ENCODE measurements around the gene RRAS2.

The RRAS2 gene

GRCh38 chr11:14329702-14330101 is 29.3 kb downstream of the RRAS2 start:
- H3K27me3 ChIP-seq (ENCODE audit: insufficient read depth, low read length), result no peaks in the 10 kb centered on the region
- no peak overlapping the region for H3K14ac ChIP-seq (ENCODE audit: low read length)
- H3K4me2 ChIP-seq (ENCODE audit: low read length), result no peak overlapping the region
- H2AK5ac ChIP-seq (ENCODE audit: low read length), result no peak overlapping the region
- H4K8ac ChIP-seq (ENCODE audit: low read depth, low read length), result no peak overlapping the region
- no peak for DNase-seq
- no peaks in the 10 kb centered on the region for H3K4me1 ChIP-seq (ENCODE audit: control insufficient read depth in 1 of 2, insufficient read depth in 2 of 2, low read length in 2 of 2)
- no peak overlapping the region for H3K4me3 ChIP-seq (ENCODE audit: low read depth, low read length)
- no peaks in the 10 kb centered on the region for H3K36me3 ChIP-seq (ENCODE audit: control insufficient read depth in 1 of 2, insufficient read depth in 2 of 2, low read length in 2 of 2)
- no peaks in the 10 kb centered on the region for H3K79me1 ChIP-seq (ENCODE audit: low read length)
- no peak overlapping the region for H3K9ac ChIP-seq (ENCODE audit: low read length)
- H3K4ac ChIP-seq (ENCODE audit: low read depth, low read length), result peak overlapping the region; percentile 27
- H4K91ac ChIP-seq (ENCODE audit: low read depth, low read length), result no peak overlapping the region
- H3K23ac ChIP-seq (ENCODE audit: low read length), result no peak overlapping the region
- no peak overlapping the region for H3K18ac ChIP-seq (ENCODE audit: low read length)
- H2BK12ac ChIP-seq (ENCODE audit: low read length), result no peak overlapping the region
- no peak overlapping the region for H2BK120ac ChIP-seq (ENCODE audit: insufficient read depth, low read length, poor library complexity)
- H3K9me3 ChIP-seq (ENCODE audit: insufficient read depth, low read depth, low read length), result no peaks in the 10 kb centered on the region
- H4K12ac ChIP-seq (ENCODE audit: low read depth, low read length), result no peak overlapping the region
- no peak overlapping the region for H2AFZ ChIP-seq (ENCODE audit: insufficient read depth, low read length, poor library complexity)
- no CpG with 5 or more reads among the region's 2 CpGs for WGBS (ENCODE audit: extremely low coverage, insufficient coverage, insufficient read length)
- H3K27ac ChIP-seq (ENCODE audit: low read depth, low read length), result no peak overlapping the region
- H3K79me2 ChIP-seq (ENCODE audit: control insufficient read depth, insufficient read depth, low read length, poor library complexity), result no peaks in the 10 kb centered on the region
- H2BK5ac ChIP-seq (ENCODE audit: low read depth, low read length, poor library complexity), result no peak overlapping the region

- H3K27ac ChIP-seq (ENCODE audit: low read depth, low read length), result no peak overlapping the region
- no peak overlapping the region for H3K18ac ChIP-seq (ENCODE audit: low read length)
- H3K23ac ChIP-seq (ENCODE audit: low read length), result no peak overlapping the region
- no peak overlapping the region for H3K4ac ChIP-seq (ENCODE audit: low read depth, low read length)
- no peaks in the 10 kb centered on the region for H3K36me3 ChIP-seq (ENCODE audit: control insufficient read depth in 1 of 2, insufficient read depth in 2 of 2, low read length in 2 of 2)
- H2AK5ac ChIP-seq (ENCODE audit: low read length), result no peak overlapping the region
- H2AFZ ChIP-seq (ENCODE audit: insufficient read depth, low read length, poor library complexity), result no peak overlapping the region
- no peak overlapping the region for H2BK12ac ChIP-seq (ENCODE audit: low read length)
- DNase-seq, result no peak
- no peaks in the 10 kb centered on the region for H3K9me3 ChIP-seq (ENCODE audit: insufficient read depth, low read depth, low read length)
- no peak overlapping the region for H2BK120ac ChIP-seq (ENCODE audit: insufficient read depth, low read length, poor library complexity)
- H3K79me2 ChIP-seq (ENCODE audit: control insufficient read depth, insufficient read depth, low read length, poor library complexity), result no peaks in the 10 kb centered on the region
- H3K79me1 ChIP-seq (ENCODE audit: low read length), result no peaks in the 10 kb centered on the region
- no peak overlapping the region for H2BK5ac ChIP-seq (ENCODE audit: low read depth, low read length, poor library complexity)
- no peaks in the 10 kb centered on the region for H3K27me3 ChIP-seq (ENCODE audit: insufficient read depth, low read length)
- no peaks in the 10 kb centered on the region for H3K4me1 ChIP-seq (ENCODE audit: control insufficient read depth in 1 of 2, insufficient read depth in 2 of 2, low read length in 2 of 2)
- H4K91ac ChIP-seq (ENCODE audit: low read depth, low read length), result no peak overlapping the region
- no peak overlapping the region for H3K4me2 ChIP-seq (ENCODE audit: low read length)
- no peak overlapping the region for H4K8ac ChIP-seq (ENCODE audit: low read depth, low read length)
- no peak overlapping the region for H4K12ac ChIP-seq (ENCODE audit: low read depth, low read length)
- H3K14ac ChIP-seq (ENCODE audit: low read length), result no peak overlapping the region
- H3K4me3 ChIP-seq (ENCODE audit: low read depth, low read length), result no peak overlapping the region
- no peak overlapping the region for H3K9ac ChIP-seq (ENCODE audit: low read length)
Measured at GRCh38 chr11:14327116-14327515, 31.9 kb downstream of the RRAS2 start.

- Histone ChIP-seq H3K36me3 (ENCODE audit: control insufficient read depth in 1 of 2, insufficient read depth in 2 of 2, low read length in 2 of 2) (no peaks in the 10 kb centered on the region), H3K4me1 (ENCODE audit: control insufficient read depth in 1 of 2, insufficient read depth in 2 of 2, low read length in 2 of 2) (no peaks in the 10 kb centered on the region)
Measured at GRCh38 chr11:14323118-14323676, 35.8 kb downstream of the RRAS2 start.

GRCh38 chr11:14322510-14322909 is 36.5 kb downstream of the RRAS2 start:
- H3K27ac ChIP-seq (ENCODE audit: low read depth, low read length), result no peak overlapping the region
- H3K18ac ChIP-seq (ENCODE audit: low read length), result no peak overlapping the region
- no peaks in the 10 kb centered on the region for H3K9me3 ChIP-seq (ENCODE audit: insufficient read depth, low read depth, low read length)
- no peak overlapping the region for H4K12ac ChIP-seq (ENCODE audit: low read depth, low read length)
- H3K79me2 ChIP-seq (ENCODE audit: control insufficient read depth, insufficient read depth, low read length, poor library complexity), result no peaks in the 10 kb centered on the region
- no CpG with 5 or more reads among the region's 2 CpGs for WGBS (ENCODE audit: extremely low coverage, insufficient coverage, insufficient read length)
- H4K91ac ChIP-seq (ENCODE audit: low read depth, low read length), result no peak overlapping the region
- no peak overlapping the region for H4K8ac ChIP-seq (ENCODE audit: low read depth, low read length)
- H3K27me3 ChIP-seq (ENCODE audit: insufficient read depth, low read length), result no peaks in the 10 kb centered on the region
- peak in 1 of 2 donors; percentile 50 for DNase-seq
- no peaks in the 10 kb centered on the region for H3K36me3 ChIP-seq (ENCODE audit: control insufficient read depth in 1 of 2, insufficient read depth in 2 of 2, low read length in 2 of 2)
- H3K4me2 ChIP-seq (ENCODE audit: low read length), result no peak overlapping the region
- no peak overlapping the region for H2BK120ac ChIP-seq (ENCODE audit: insufficient read depth, low read length, poor library complexity)
- no peak overlapping the region for H3K14ac ChIP-seq (ENCODE audit: low read length)
- H3K23ac ChIP-seq (ENCODE audit: low read length), result no peak overlapping the region
- H2AFZ ChIP-seq (ENCODE audit: insufficient read depth, low read length, poor library complexity), result no peak overlapping the region
- H2BK12ac ChIP-seq (ENCODE audit: low read length), result no peak overlapping the region
- H2AK5ac ChIP-seq (ENCODE audit: low read length), result no peak overlapping the region
- H3K4me1 ChIP-seq (ENCODE audit: control insufficient read depth in 1 of 2, insufficient read depth in 2 of 2, low read length in 2 of 2), result no peaks in the 10 kb centered on the region
- no peak overlapping the region for H3K4me3 ChIP-seq (ENCODE audit: low read depth, low read length)
- no peaks in the 10 kb centered on the region for H3K79me1 ChIP-seq (ENCODE audit: low read length)
- H2BK5ac ChIP-seq (ENCODE audit: low read depth, low read length, poor library complexity), result no peak overlapping the region
- H3K4ac ChIP-seq (ENCODE audit: low read depth, low read length), result no peak overlapping the region
- no peak overlapping the region for H3K9ac ChIP-seq (ENCODE audit: low read length)

More at GRCh38 chr11:14323118-14323676, 35.8 kb downstream of the RRAS2 start:
- no peak overlapping the region for H2AFZ ChIP-seq (ENCODE audit: insufficient read depth, low read length, poor library complexity)
- H4K8ac ChIP-seq (ENCODE audit: low read depth, low read length), result no peak overlapping the region
- no peak overlapping the region for H3K23ac ChIP-seq (ENCODE audit: low read length)
- no peak overlapping the region for H4K91ac ChIP-seq (ENCODE audit: low read depth, low read length)
- H2BK120ac ChIP-seq (ENCODE audit: insufficient read depth, low read length, poor library complexity), result no peak overlapping the region
- H2AK5ac ChIP-seq (ENCODE audit: low read length), result no peak overlapping the region
- no peak overlapping the region for H2BK5ac ChIP-seq (ENCODE audit: low read depth, low read length, poor library complexity)
- no peaks in the 10 kb centered on the region for H3K79me2 ChIP-seq (ENCODE audit: control insufficient read depth, insufficient read depth, low read length, poor library complexity)
- WGBS (ENCODE audit: extremely low coverage, insufficient coverage, insufficient read length), result no CpG with 5 or more reads among the region's 6 CpGs
- H3K18ac ChIP-seq (ENCODE audit: low read length), result no peak overlapping the region
- H3K27ac ChIP-seq (ENCODE audit: low read depth, low read length), result no peak overlapping the region
- no peak overlapping the region for H3K14ac ChIP-seq (ENCODE audit: low read length)
- no peak overlapping the region for H2BK12ac ChIP-seq (ENCODE audit: low read length)
- no peaks in the 10 kb centered on the region for H3K79me1 ChIP-seq (ENCODE audit: low read length)
- no peak overlapping the region for H3K4me2 ChIP-seq (ENCODE audit: low read length)
- H3K4me3 ChIP-seq (ENCODE audit: low read depth, low read length), result no peak overlapping the region
- DNase-seq, result no peak
- no peak overlapping the region for H3K9ac ChIP-seq (ENCODE audit: low read length)
- H3K4ac ChIP-seq (ENCODE audit: low read depth, low read length), result no peak overlapping the region
- H4K12ac ChIP-seq (ENCODE audit: low read depth, low read length), result no peak overlapping the region
- H3K27me3 ChIP-seq (ENCODE audit: insufficient read depth, low read length), result no peaks in the 10 kb centered on the region
- H3K9me3 ChIP-seq (ENCODE audit: insufficient read depth, low read depth, low read length), result no peaks in the 10 kb centered on the region

Measured in trophoblast cell (in vitro differentiated cells and primary cell).